BE2C (cell line): ENCODE results near the gene SMYD5. TPM values are rescaled to one million over a fixed set of nuclear protein-coding genes. Genes with fewer than 3 reads are reported as not detected.
"Not testable (repeated sequence)": the region's sequence is repeated elsewhere in the genome, so short reads cannot be mapped to it uniquely, and the experiment has no call there.

Source experiments
- DNase-seq: peaks from one replicate; pipeline ENCODE4 v3.0.0-alpha.2; 2020
- H3K27me3 ChIP-seq: fragments of 250-450 bp; sonication (Bioruptor Pico); 2 replicates; pipeline ENCODE4 v1.5.1; 2020; ENCODE audit warnings: mild to moderate bottlenecking
- H3K36me3 ChIP-seq: fragments of 250-450 bp; sonication (Bioruptor Pico); 2 replicates; pipeline ENCODE4 v1.5.1; 2020; ENCODE audit warnings: mild to moderate bottlenecking
- H3K4me1 ChIP-seq: fragments of 250-450 bp; sonication (Bioruptor Pico); 2 replicates; pipeline ENCODE4 v1.5.1; 2020
- H3K4me3 ChIP-seq: 2 replicates; pipeline ENCODE4 v1.5.1; 2011; ENCODE audit warnings: low read depth, low read length
- H3K9me3 ChIP-seq: fragments of 250-450 bp; sonication (Bioruptor Pico); 2 replicates; pipeline ENCODE4 v1.5.1; 2020
- polyA plus RNA-seq: library from polyadenylated mRNA; unstranded; fragments of >200 nt; gene quantifications from one replicate; pipeline ENCODE4 v1.2.1, GENCODE V29; 2012; ENCODE audit warnings: low read depth, missing spikeins; ENCODE audit not compliant: insufficient read length, insufficient read depth
- TF ChIP-seq, protein P1 (sequence below): IDR thresholded peaks from 2 replicates; pipeline ENCODE4 v1.5.1; 2012; ENCODE audit warnings: mild to moderate bottlenecking, low read depth, low read length

Gene SMYD5
- 38.6 TPM for polyA plus RNA-seq

DNA sequence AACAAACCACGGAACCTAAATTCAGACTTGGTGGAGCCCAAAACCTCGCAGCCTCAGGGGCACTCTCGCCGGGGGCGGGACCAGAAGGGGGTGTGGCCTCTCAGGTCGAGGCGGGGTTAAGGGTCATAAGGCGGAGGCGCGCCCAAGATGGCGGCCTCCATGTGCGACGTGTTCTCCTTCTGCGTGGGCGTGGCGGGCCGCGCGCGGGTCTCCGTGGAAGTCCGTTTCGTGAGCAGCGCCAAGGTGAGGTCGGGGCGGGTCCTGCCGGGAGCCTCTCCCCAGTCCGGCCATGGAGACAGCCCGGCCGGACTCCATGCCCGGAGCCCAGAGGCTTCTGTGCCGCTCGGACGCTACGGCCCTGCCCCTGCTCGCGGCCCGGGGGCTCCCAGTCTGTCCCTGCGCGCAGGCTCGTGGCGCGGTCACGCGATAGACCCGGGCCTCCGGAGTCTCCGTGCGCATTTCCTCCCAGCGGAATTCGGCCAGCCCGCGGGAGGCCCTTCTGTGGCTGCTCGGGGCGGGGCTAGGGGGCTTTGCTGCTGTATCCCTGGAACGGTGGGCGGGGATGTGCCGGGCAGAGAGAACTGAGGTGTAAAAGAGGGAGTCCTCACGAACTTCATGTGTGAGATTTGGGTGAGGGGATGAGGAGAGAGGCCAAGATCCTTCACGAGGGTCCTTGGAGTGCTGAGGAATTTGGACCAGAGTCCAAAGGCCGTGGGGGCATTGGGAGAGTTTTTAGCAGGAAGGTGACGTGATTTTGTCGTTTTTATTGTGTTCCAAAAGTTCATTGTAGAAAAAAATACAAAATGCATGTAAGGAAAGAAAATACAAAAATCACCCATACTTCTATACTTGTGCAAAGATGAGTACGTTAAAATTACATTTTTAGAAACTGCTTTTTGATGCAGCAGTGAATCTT is at the start of gene SMYD5:
SMYD5 (plus strand) TSS at position 126 of the 916 bp plus-strand sequence; CDS start at position 148, 22 bp downstream.
- DNase-seq: peak; percentile 75
- TF ChIP-seq, protein P1, sequence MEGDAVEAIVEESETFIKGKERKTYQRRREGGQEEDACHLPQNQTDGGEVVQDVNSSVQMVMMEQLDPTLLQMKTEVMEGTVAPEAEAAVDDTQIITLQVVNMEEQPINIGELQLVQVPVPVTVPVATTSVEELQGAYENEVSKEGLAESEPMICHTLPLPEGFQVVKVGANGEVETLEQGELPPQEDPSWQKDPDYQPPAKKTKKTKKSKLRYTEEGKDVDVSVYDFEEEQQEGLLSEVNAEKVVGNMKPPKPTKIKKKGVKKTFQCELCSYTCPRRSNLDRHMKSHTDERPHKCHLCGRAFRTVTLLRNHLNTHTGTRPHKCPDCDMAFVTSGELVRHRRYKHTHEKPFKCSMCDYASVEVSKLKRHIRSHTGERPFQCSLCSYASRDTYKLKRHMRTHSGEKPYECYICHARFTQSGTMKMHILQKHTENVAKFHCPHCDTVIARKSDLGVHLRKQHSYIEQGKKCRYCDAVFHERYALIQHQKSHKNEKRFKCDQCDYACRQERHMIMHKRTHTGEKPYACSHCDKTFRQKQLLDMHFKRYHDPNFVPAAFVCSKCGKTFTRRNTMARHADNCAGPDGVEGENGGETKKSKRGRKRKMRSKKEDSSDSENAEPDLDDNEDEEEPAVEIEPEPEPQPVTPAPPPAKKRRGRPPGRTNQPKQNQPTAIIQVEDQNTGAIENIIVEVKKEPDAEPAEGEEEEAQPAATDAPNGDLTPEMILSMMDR: no peak
- Histone ChIP-seq H3K9me3 (no peaks in the 10 kb centered on the region), H3K4me1 (no peaks in the 10 kb centered on the region), H3K4me3 (peak within 1 kb of the TSS; percentile 70), H3K36me3 (no peaks in the 10 kb centered on the region), H3K27me3 (no peaks in the 10 kb centered on the region)

DNA sequence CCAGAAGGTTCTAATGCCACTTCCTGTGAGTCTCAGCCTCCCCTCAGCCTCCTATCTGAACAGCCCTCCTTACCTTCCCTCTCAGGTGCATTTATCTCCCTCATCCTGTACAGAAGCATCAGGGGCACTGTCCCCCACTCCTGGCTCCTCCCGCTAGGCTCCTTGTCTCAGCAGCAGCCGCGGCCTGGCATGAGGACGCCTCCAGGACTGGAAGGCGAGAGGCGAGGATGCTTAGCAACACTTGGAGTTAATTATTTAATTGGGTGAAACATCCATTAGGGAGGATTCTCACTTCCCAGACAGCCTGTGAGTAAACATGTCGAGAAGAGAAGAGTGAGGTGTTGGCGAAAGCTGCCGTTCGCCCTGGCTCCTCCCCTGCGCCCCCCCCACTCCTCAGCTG is 48.1 kb upstream of the SMYD5 start:
- not testable (repeated sequence) for H3K9me3 ChIP-seq, H3K4me3 ChIP-seq, H3K27me3 ChIP-seq, DNase-seq, H3K4me1 ChIP-seq, H3K36me3 ChIP-seq

- not testable (repeated sequence) for H3K9me3 ChIP-seq, H3K27me3 ChIP-seq, DNase-seq, H3K4me1 ChIP-seq, H3K36me3 ChIP-seq, H3K4me3 ChIP-seq
Measured at GRCh38 chr2:73166813-73167212, 47.2 kb upstream of the SMYD5 start.

GRCh38 chr2:73168348-73168747 is 45.7 kb upstream of the SMYD5 start:
- H3K9me3 ChIP-seq, H3K27me3 ChIP-seq, H3K36me3 ChIP-seq, H3K4me1 ChIP-seq, H3K4me3 ChIP-seq, DNase-seq: not testable (repeated sequence)

GRCh38 chr2:73170341-73170740 is 43.7 kb upstream of the SMYD5 start:
- not testable (repeated sequence) for H3K4me1 ChIP-seq, DNase-seq, H3K4me3 ChIP-seq

DNA sequence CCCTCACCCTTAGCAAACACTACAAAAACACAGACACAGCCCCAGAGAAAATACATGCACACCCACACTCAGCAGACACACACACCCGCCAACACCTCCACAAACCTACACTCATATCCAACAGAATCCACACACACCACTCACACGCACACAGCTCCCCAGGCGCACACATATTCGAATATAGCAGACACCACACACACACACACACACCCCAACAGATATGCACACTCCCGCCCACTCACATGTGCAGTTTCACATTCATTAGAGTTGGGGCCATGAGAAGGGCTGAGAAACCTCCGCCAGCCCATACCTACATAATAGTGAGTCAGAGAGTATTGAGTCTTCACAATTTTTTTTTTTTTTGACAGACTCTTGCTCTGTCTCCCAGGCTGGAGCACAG is 41.1 kb upstream of the SMYD5 start:
- no peak overlapping the region for H3K4me3 ChIP-seq
- no peak for DNase-seq
- TF ChIP-seq, protein P1: no peak
- H3K4me1 ChIP-seq: no peaks in the 10 kb centered on the region
- H3K9me3 ChIP-seq: no peaks in the 10 kb centered on the region
- peaks cover 27% of the 10 kb centered on the region for H3K27me3 ChIP-seq
- H3K36me3 ChIP-seq: no peaks in the 10 kb centered on the region

More at GRCh38 chr2:73170341-73170740, 43.7 kb upstream of the SMYD5 start:
- not testable (repeated sequence) for H3K36me3 ChIP-seq, H3K27me3 ChIP-seq, H3K9me3 ChIP-seq

DNA sequence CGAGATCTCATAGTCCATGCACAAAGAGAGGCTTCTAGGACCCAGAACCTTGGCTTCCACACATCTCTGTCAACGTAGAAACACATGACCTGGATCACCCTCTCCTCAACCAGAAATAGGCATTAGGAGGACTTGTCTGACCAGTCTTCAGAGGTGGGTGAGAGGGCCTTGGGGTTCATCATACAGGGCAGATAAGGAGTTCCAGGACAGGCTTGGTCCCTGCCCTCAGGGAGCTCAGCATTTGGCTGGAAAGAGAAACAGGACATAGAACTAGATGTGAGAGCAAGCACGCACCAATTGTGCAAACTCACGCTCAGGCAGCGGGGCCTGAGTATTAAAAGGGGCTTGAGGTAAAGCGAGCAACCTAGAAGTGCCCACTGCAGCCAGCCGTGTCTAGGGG is 40.3 kb upstream of the SMYD5 start:
- TF ChIP-seq, protein P1: no peak
- Histone ChIP-seq H3K4me1 (no peaks in the 10 kb centered on the region), H3K27me3 (peaks cover 28% of the 10 kb centered on the region), H3K9me3 (no peaks in the 10 kb centered on the region), H3K4me3 (no peak overlapping the region), H3K36me3 (no peaks in the 10 kb centered on the region)
- no peak for DNase-seq

DNA sequence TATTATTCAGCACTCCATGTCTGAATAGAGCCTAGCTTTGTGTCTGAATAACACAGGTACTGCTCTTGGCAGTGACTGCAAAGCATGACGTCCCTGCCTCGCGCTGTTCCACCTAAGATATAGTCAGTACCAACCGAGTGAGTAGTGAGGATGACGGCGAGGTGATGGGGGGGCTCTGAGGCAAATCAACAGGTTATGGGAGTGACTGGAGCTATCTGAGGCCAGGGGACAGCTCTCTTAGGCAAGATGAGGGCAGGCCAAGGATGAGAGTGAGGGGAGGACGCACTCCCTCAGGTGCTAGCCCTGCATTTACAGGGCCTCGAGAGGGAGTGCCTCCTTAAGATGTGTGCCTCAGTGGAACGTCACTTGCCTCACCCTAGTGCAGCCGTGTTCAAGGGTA is 39.8 kb upstream of the SMYD5 start:
- Histone ChIP-seq H3K4me1 (no peaks in the 10 kb centered on the region), H3K36me3 (no peaks in the 10 kb centered on the region), H3K9me3 (no peaks in the 10 kb centered on the region), H3K4me3 (no peak overlapping the region), H3K27me3 (peaks cover 28% of the 10 kb centered on the region)
- DNase-seq: no peak
- TF ChIP-seq, protein P1: no peak
